Vagina (tissue), 2 donors: ENCODE measurements around the gene YPEL3.

Source experiments
- CTCF ChIP-seq, 3 experiments: fragments of 450-650 bp in 2 of 3; fragments of 200-600 bp in 1 of 3; sonication (generic) in 1 of 3; IDR thresholded peaks; one replicate each; pipeline ENCODE4 v1.5.1; 2017 to 2019; ENCODE audit warnings: antibody characterized with exemption in 3 of 3, mild to moderate bottlenecking in 2 of 3, moderate library complexity in 2 of 3
- POLR2A ChIP-seq, 2 donors: fragments of 450-650 bp; IDR thresholded peaks; one replicate each; pipeline ENCODE4 v1.6.1; 2017; ENCODE audit warnings: antibody characterized with exemption in 2 of 2, mild to moderate bottlenecking in 2 of 2, moderate library complexity in 2 of 2
- POLR2AphosphoS5 ChIP-seq, 2 donors: sonication (generic); formaldehyde crosslinking; IDR thresholded peaks; one replicate each; pipeline ENCODE4 v1.9.0; 2017; ENCODE audit warnings: antibody characterized with exemption in 2 of 2, mild to moderate bottlenecking in 2 of 2, low read depth in 1 of 2; ENCODE audit not compliant: insufficient read depth in 1 of 2

- TF ChIP-seq CTCF (IDR thresholded peaks at IDR 0.05) (no peak), POLR2A (IDR thresholded peaks at IDR 0.05) (no peak), POLR2AphosphoS5 (IDR thresholded peaks at IDR 0.05; ENCODE audit: insufficient read depth in 1 of 2, low read depth in 1 of 2) (no peak)
Observed at GRCh38 chr16:30068333-30068732, 27.7 kb downstream of the YPEL3 start.
